IMR-90 (cell line): ENCODE measurements around the gene HAAO.

Source experiments
- CTCF ChIP-seq: conservative IDR thresholded peaks from 2 replicates; pipeline ENCODE4 v1.5.1; 2012; ENCODE audit warnings: mild to moderate bottlenecking, low read depth, low read length, improper control_type of control experiment
- FOS ChIP-seq: fragments of 150-350 bp; IDR thresholded peaks from 2 replicates; pipeline ENCODE4 v1.6.1; 2016; ENCODE audit warnings: low read depth, low read length
- POLR2A ChIP-seq: IDR thresholded peaks from 2 replicates; pipeline ENCODE4 v1.6.1; 2012; ENCODE audit warnings: mild to moderate bottlenecking, low read depth, low read length
- RAD21 ChIP-seq: IDR thresholded peaks from 2 replicates; pipeline ENCODE4 v1.6.1; 2012; ENCODE audit warnings: low read length, improper control_type of control experiment
- RCOR1 ChIP-seq: IDR thresholded peaks from 2 replicates; pipeline ENCODE4 v1.6.1; 2012; ENCODE audit warnings: mild to moderate bottlenecking, low read length, improper control_type of control experiment; ENCODE audit not compliant: insufficient replicate concordance
- SMC3 ChIP-seq: fragments of 150-350 bp; IDR thresholded peaks from 2 replicates; pipeline ENCODE4 v1.6.1; 2016; ENCODE audit warnings: low read depth, mild to moderate bottlenecking, antibody characterized with exemption, low read length, moderate library complexity

- TF ChIP-seq CTCF (no peak), POLR2A (no peak), SMC3 (no peak), RAD21 (no peak), FOS (no peak), RCOR1 (no peak)
Observed at GRCh38 chr2:42761554-42761953, 30.8 kb downstream of the HAAO start.
